ENCODE data around the gene FLAD1.

The FLAD1 gene

GRCh38 chr1:155026588-155026987, 43.4 kb downstream of the FLAD1 start:
- H3K27ac Mint-ChIP-seq: no peak overlapping the region
- H3K9me3 Mint-ChIP-seq: no peaks in the 10 kb centered on the region
- H3K27me3 Mint-ChIP-seq: no peaks in the 10 kb centered on the region
- ATAC-seq (ENCODE audit: low read depth): no peak
- DNase-seq (ENCODE audit: low spot score in 2 of 2): no peak
- no peaks in the 10 kb centered on the region for H3K36me3 Mint-ChIP-seq
- peaks cover 4% of the 10 kb centered on the region for H3K4me1 Mint-ChIP-seq
- H3K4me3 Mint-ChIP-seq: no peak overlapping the region

GRCh38 chr1:155029513-155030242, 46.5 kb downstream of the FLAD1 start:
- H3K4me3 Mint-ChIP-seq: no peak overlapping the region
- no peaks in the 10 kb centered on the region for H3K9me3 Mint-ChIP-seq

GRCh38 chr1:155030243-155030795, 47.2 kb downstream of the FLAD1 start:
- H3K27ac Mint-ChIP-seq: no peak overlapping the region
- DNase-seq (ENCODE audit: low spot score in 2 of 2): no peak
- no peak for ATAC-seq (ENCODE audit: low read depth)
- H3K36me3 Mint-ChIP-seq: no peaks in the 10 kb centered on the region
- H3K9me3 Mint-ChIP-seq: no peaks in the 10 kb centered on the region
- H3K4me1 Mint-ChIP-seq: peaks cover 3% of the 10 kb centered on the region
- H3K4me3 Mint-ChIP-seq: no peak overlapping the region
- H3K27me3 Mint-ChIP-seq: peaks cover 2% of the 10 kb centered on the region

More at GRCh38 chr1:155029513-155030242, 46.5 kb downstream of the FLAD1 start:
- H3K4me1 Mint-ChIP-seq: peaks cover 3% of the 10 kb centered on the region
- H3K27me3 Mint-ChIP-seq: peaks cover 2% of the 10 kb centered on the region
- no peak overlapping the region for H3K27ac Mint-ChIP-seq
- no peak for ATAC-seq (ENCODE audit: low read depth)
- no peaks in the 10 kb centered on the region for H3K36me3 Mint-ChIP-seq
- no peak for DNase-seq (ENCODE audit: low spot score in 2 of 2)

- Mint-ChIP-seq H3K9me3 (no peaks in the 10 kb centered on the region), H3K27me3 (peaks cover 2% of the 10 kb centered on the region), H3K36me3 (no peaks in the 10 kb centered on the region), H3K27ac (no peak overlapping the region), H3K4me1 (peaks cover 3% of the 10 kb centered on the region), H3K4me3 (no peak overlapping the region)
- no peak for ATAC-seq (ENCODE audit: low read depth)
- no peak for DNase-seq (ENCODE audit: low spot score in 2 of 2)
Measured at GRCh38 chr1:155030899-155031298, 47.8 kb downstream of the FLAD1 start.

- H3K4me1 Mint-ChIP-seq: peaks cover 3% of the 10 kb centered on the region
- H3K4me3 Mint-ChIP-seq: no peak overlapping the region
- peaks cover 2% of the 10 kb centered on the region for H3K27me3 Mint-ChIP-seq
- DNase-seq (ENCODE audit: low spot score in 2 of 2) (no peak), ATAC-seq (ENCODE audit: low read depth) (no peak)
- H3K9me3 Mint-ChIP-seq: no peaks in the 10 kb centered on the region
- no peaks in the 10 kb centered on the region for H3K36me3 Mint-ChIP-seq
- no peak overlapping the region for H3K27ac Mint-ChIP-seq
Measured at GRCh38 chr1:155032886-155033285, 49.7 kb downstream of the FLAD1 start.

- no peaks in the 10 kb centered on the region for H3K9me3 Mint-ChIP-seq
- no peak for ATAC-seq (ENCODE audit: low read depth)
- DNase-seq (ENCODE audit: low spot score in 2 of 2): no peak
- H3K27ac Mint-ChIP-seq: no peak within 1 kb of the TSS
- H3K4me1 Mint-ChIP-seq: peaks cover 4% of the 10 kb centered on the region
- no peak within 1 kb of the TSS for H3K4me3 Mint-ChIP-seq
- H3K36me3 Mint-ChIP-seq: no peaks in the 10 kb centered on the region
- H3K27me3 Mint-ChIP-seq: peaks cover 5% of the 10 kb centered on the region
Measured at GRCh38 chr1:155033524-155033923, 50.4 kb downstream of the FLAD1 start, which contains the start of the genes DCST1 and DCST2. DCST1 (plus strand) TSS chr1:155033824; CDS start chr1:155034037, 213 bp downstream. DCST2 (minus strand) TSS chr1:155033781; CDS start chr1:155033701, 80 bp downstream.

GRCh38 chr1:155034318-155035208, 51.4 kb downstream of the FLAD1 start:
- H3K27ac Mint-ChIP-seq: no peak overlapping the region
- ATAC-seq (ENCODE audit: low read depth) (no peak), DNase-seq (ENCODE audit: low spot score in 2 of 2) (no peak)
- peaks cover 7% of the 10 kb centered on the region for H3K27me3 Mint-ChIP-seq
- no peaks in the 10 kb centered on the region for H3K9me3 Mint-ChIP-seq
- no peak overlapping the region for H3K4me3 Mint-ChIP-seq
- no peaks in the 10 kb centered on the region for H3K36me3 Mint-ChIP-seq
- H3K4me1 Mint-ChIP-seq: peaks cover 3% of the 10 kb centered on the region

GRCh38 chr1:155035936-155036335, 52.8 kb downstream of the FLAD1 start:
- ATAC-seq (ENCODE audit: low read depth) (no peak), DNase-seq (ENCODE audit: low spot score in 2 of 2) (no peak)
- Mint-ChIP-seq H3K9me3 (no peaks in the 10 kb centered on the region), H3K4me3 (no peak overlapping the region), H3K27ac (no peak overlapping the region), H3K36me3 (no peaks in the 10 kb centered on the region), H3K27me3 (peaks cover 7% of the 10 kb centered on the region), H3K4me1 (peaks cover 3% of the 10 kb centered on the region)

GRCh38 chr1:155037043-155037442, 53.9 kb downstream of the FLAD1 start:
- H3K4me3 Mint-ChIP-seq: no peak overlapping the region
- peaks cover 7% of the 10 kb centered on the region for H3K27me3 Mint-ChIP-seq
- H3K4me1 Mint-ChIP-seq: peaks cover 3% of the 10 kb centered on the region
- DNase-seq (ENCODE audit: low spot score in 2 of 2): no peak
- H3K36me3 Mint-ChIP-seq: no peaks in the 10 kb centered on the region
- no peak for ATAC-seq (ENCODE audit: low read depth)
- no peak overlapping the region for H3K27ac Mint-ChIP-seq
- H3K9me3 Mint-ChIP-seq: no peaks in the 10 kb centered on the region

GRCh38 chr1:155037851-155038441, 54.8 kb downstream of the FLAD1 start:
- Mint-ChIP-seq H3K27me3 (peaks cover 9% of the 10 kb centered on the region), H3K9me3 (no peaks in the 10 kb centered on the region), H3K36me3 (no peaks in the 10 kb centered on the region), H3K4me1 (peaks cover 3% of the 10 kb centered on the region), H3K4me3 (no peak overlapping the region), H3K27ac (no peak overlapping the region)
- no peak for ATAC-seq (ENCODE audit: low read depth)
- no peak for DNase-seq (ENCODE audit: low spot score in 2 of 2)

- H3K4me1 Mint-ChIP-seq: peaks cover 3% of the 10 kb centered on the region
- H3K9me3 Mint-ChIP-seq: no peaks in the 10 kb centered on the region
- no peak overlapping the region for H3K4me3 Mint-ChIP-seq
- DNase-seq (ENCODE audit: low spot score in 2 of 2) (no peak), ATAC-seq (ENCODE audit: low read depth) (no peak)
- H3K27me3 Mint-ChIP-seq: peaks cover 9% of the 10 kb centered on the region
- H3K36me3 Mint-ChIP-seq: no peaks in the 10 kb centered on the region
- H3K27ac Mint-ChIP-seq: no peak overlapping the region
Measured at GRCh38 chr1:155038602-155039307, 55.6 kb downstream of the FLAD1 start.

- Mint-ChIP-seq H3K4me1 (peaks cover 3% of the 10 kb centered on the region), H3K9me3 (no peaks in the 10 kb centered on the region), H3K36me3 (no peaks in the 10 kb centered on the region), H3K27ac (no peak overlapping the region), H3K27me3 (peaks cover 7% of the 10 kb centered on the region), H3K4me3 (no peak overlapping the region)
- ATAC-seq (ENCODE audit: low read depth) (no peak), DNase-seq (ENCODE audit: low spot score in 2 of 2) (no peak)
Measured at GRCh38 chr1:155039308-155039669, 56.1 kb downstream of the FLAD1 start.

- Mint-ChIP-seq H3K27me3 (peaks cover 7% of the 10 kb centered on the region), H3K36me3 (no peaks in the 10 kb centered on the region), H3K27ac (no peak overlapping the region), H3K4me1 (peaks cover 11% of the 10 kb centered on the region), H3K4me3 (no peak overlapping the region), H3K9me3 (no peaks in the 10 kb centered on the region)
- DNase-seq (ENCODE audit: low spot score in 2 of 2) (no peak), ATAC-seq (ENCODE audit: low read depth) (no peak)
Measured at GRCh38 chr1:155040358-155041093, 57.4 kb downstream of the FLAD1 start.

Data from memory B cell (primary cell).